Measurements from ENCODE around the gene EEFSEC. TPM values are rescaled to one million over a fixed set of nuclear protein-coding genes. Genes with fewer than 3 reads are reported as not detected.

Gene EEFSEC
- polyA plus RNA-seq, 1 experiment, result 16.3 TPM

DNA sequence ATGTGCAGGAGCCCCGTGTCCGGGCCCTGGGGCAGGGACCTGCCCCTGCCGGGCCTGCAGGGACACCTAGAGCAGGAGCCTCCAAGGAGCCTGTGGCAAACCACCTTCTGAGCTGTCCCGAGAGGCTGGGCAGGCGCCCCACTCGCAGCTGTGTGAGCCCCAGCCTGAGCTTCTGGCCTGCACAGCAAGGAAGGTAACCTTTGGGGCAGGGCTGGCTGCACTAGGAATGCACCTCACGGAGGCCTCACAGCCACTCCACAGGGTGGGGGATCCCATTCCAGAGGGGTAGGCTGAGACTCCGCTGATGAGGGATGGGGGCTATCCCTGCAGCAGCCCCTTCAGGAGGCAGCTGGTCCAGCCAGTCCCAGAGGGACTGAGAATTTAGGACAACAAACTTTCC is 245.3 kb downstream of the EEFSEC start:
- Histone ChIP-seq H3K4me3 (ENCODE audit: low read depth, low read length) (no peak overlapping the region), H3K36me3 (ENCODE audit: control insufficient read depth, insufficient read depth, low read length) (no peaks in the 10 kb centered on the region), H3K27me3 (ENCODE audit: control insufficient read depth, insufficient read depth, low read length) (no peaks in the 10 kb centered on the region)
- TF ChIP-seq, protein P1, sequence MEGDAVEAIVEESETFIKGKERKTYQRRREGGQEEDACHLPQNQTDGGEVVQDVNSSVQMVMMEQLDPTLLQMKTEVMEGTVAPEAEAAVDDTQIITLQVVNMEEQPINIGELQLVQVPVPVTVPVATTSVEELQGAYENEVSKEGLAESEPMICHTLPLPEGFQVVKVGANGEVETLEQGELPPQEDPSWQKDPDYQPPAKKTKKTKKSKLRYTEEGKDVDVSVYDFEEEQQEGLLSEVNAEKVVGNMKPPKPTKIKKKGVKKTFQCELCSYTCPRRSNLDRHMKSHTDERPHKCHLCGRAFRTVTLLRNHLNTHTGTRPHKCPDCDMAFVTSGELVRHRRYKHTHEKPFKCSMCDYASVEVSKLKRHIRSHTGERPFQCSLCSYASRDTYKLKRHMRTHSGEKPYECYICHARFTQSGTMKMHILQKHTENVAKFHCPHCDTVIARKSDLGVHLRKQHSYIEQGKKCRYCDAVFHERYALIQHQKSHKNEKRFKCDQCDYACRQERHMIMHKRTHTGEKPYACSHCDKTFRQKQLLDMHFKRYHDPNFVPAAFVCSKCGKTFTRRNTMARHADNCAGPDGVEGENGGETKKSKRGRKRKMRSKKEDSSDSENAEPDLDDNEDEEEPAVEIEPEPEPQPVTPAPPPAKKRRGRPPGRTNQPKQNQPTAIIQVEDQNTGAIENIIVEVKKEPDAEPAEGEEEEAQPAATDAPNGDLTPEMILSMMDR (IDR thresholded peaks at IDR 0.05; ENCODE audit: insufficient read depth, low read depth, low read length), result no peak
- POLR2A ChIA-PET, result no interaction called here
- CTCF ChIA-PET, result interaction anchor here (0.7 to 1.0 kb wide), 2 partner anchors 11 to 210 kb away, joined by 3 to 4 read pairs; no protein-coding TSS in a partner anchor
- DNase-seq (ENCODE audit: low read depth), result no peak

DNA sequence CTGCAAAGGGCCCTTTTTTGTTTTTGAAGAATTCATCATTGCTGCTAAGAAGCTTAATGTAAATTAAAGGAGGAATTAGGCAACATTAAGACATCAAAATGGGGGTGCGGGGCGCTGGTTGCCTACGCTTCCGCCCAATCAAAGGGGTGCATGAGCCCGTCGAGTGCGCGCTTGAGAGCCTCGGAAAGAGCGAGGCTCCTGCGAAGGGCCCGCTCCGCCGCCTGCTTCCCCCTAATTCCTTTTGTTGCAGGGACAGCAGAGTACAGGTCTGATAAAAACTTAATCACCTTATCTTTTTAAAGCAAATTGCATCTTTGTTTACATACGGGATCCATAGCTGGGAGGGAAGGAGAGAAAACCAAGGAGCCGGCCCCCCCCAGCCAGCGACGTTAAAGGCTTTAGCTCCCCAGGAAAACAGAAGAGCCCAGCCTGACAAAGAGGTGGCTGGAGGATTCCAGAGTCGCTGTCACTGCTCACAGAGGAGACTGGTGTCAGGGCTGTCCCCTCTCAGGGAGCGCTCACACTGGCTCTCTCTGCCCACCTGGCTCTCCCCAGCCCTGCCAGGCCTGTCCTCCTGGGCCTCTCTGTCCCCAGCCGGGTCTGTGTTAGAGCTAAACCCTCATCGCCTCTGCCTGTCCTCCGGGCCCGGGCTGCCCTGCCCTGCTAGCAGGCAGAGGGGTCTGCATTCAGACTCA is 246.1 kb downstream of the EEFSEC start:
- ChIA-PET CTCF (interaction anchor here (0.7 to 1.6 kb wide), 2 partner anchors 11 to 27 kb away, joined by 3 read pairs; no protein-coding TSS in a partner anchor), POLR2A (no interaction called here)
- Histone ChIP-seq H3K27me3 (ENCODE audit: control insufficient read depth, insufficient read depth, low read length) (no peaks in the 10 kb centered on the region), H3K36me3 (ENCODE audit: control insufficient read depth, insufficient read depth, low read length) (no peaks in the 10 kb centered on the region), H3K4me3 (ENCODE audit: low read depth, low read length) (no peak overlapping the region)
- TF ChIP-seq, protein P1 (IDR thresholded peaks at IDR 0.05; ENCODE audit: insufficient read depth, low read depth, low read length), result no peak
- DNase-seq (ENCODE audit: low read depth), result no peak

DNA sequence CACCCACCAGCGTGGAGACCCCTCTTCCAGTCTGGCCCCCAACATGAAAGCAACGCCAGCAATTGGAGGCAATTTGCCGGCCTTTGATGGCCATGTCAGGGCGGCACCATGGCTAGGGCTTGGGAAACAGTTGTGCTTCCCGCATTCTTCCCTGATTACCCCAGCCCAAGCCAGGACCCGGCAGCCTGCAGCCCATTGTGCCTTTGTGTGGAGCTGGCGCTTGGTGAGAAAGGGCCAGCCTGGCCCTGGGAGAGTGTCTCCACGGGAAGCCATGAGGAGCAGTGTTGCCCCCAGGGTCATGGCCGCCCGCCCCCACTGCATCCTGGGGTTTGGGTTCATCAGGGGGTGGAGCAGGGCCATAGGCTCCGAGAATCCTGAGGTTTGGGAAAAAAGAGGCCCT is 247.4 kb downstream of the EEFSEC start:
- Histone ChIP-seq H3K4me3 (ENCODE audit: low read depth, low read length) (no peak overlapping the region), H3K27me3 (ENCODE audit: control insufficient read depth, insufficient read depth, low read length) (no peaks in the 10 kb centered on the region), H3K36me3 (ENCODE audit: control insufficient read depth, insufficient read depth, low read length) (no peaks in the 10 kb centered on the region)
- ChIA-PET POLR2A (no interaction called here), CTCF (interaction anchor here (1.6 kb wide), 1 partner anchor 25 kb away, joined by 3 read pairs; no protein-coding TSS in a partner anchor)
- TF ChIP-seq, protein P1 (IDR thresholded peaks at IDR 0.05; ENCODE audit: insufficient read depth, low read depth, low read length), result no peak
- DNase-seq (ENCODE audit: low read depth), result no peak

DNA sequence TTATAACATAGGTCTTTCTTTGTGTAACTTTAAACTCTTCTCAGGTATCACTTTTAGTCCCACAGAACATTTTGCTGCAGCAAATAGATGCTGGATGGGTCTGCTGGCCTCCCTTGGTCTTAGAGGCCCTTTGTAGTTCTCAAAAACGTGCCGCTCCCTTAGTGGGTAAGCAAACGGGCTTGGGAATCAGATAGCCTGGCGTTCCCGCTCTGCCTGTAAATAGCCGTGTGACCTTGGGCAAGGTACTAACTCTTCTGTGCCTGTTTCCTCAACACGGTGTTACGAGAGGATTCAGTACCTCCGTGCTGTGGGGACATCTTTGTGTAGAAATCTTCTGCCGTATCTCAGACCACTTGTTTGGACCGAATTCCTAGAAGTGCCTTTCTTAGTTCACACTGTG is 249.0 kb downstream of the EEFSEC start:
- H3K27me3 ChIP-seq (ENCODE audit: control insufficient read depth, insufficient read depth, low read length), result no peaks in the 10 kb centered on the region
- no peak overlapping the region for H3K4me3 ChIP-seq (ENCODE audit: low read depth, low read length)
- DNase-seq (ENCODE audit: low read depth), result no peak
- TF ChIP-seq, protein P1 (IDR thresholded peaks at IDR 0.05; ENCODE audit: insufficient read depth, low read depth, low read length), result no peak
- ChIA-PET CTCF (no interaction called here), POLR2A (no interaction called here)
- H3K36me3 ChIP-seq (ENCODE audit: control insufficient read depth, insufficient read depth, low read length), result no peaks in the 10 kb centered on the region

DNA sequence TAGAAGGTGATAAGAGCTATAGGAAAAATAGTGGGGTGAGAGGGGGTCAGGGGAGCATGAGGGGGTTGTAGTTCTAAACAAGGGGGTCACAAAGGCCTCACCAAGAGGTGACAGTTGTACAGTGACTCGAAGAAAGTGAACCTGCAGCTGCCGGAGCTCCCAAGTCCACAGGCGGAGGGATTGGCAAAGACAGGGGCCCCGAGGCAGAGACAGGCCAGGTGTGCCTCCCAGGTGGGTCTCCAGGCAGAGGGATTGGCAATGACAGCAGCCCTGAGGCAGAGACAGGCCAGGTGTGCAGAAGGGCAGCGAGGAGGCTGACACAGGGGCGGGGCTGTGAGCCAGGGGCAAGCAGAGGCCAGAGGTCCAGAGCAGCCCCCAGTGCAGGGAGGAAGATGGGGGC is 249.7 kb downstream of the EEFSEC start:
- Histone ChIP-seq H3K36me3 (ENCODE audit: control insufficient read depth, insufficient read depth, low read length) (no peaks in the 10 kb centered on the region), H3K27me3 (ENCODE audit: control insufficient read depth, insufficient read depth, low read length) (no peaks in the 10 kb centered on the region), H3K4me3 (ENCODE audit: low read depth, low read length) (no peak overlapping the region)
- DNase-seq (ENCODE audit: low read depth), result no peak
- ChIA-PET POLR2A (no interaction called here), CTCF (interaction anchor here (1.4 kb wide), 1 partner anchor 206 kb away, joined by 3 read pairs; no protein-coding TSS in a partner anchor)
- TF ChIP-seq, protein P1 (IDR thresholded peaks at IDR 0.05; ENCODE audit: insufficient read depth, low read depth, low read length), result no peak

All from BJ (cell line).